GM21515 (cell line): ENCODE measurements around the gene ACTRT2.

ENCODE experiments used
- ATAC-seq: cut with Tn5 transposase; IDR thresholded peaks from one replicate; pipeline ENCODE4 v1.9.1; 2021; ENCODE audit not compliant: unreplicated experiment

The ACTRT2 gene

GRCh38 chr1:3002349-3003038, 18.8 kb upstream of the ACTRT2 start:
- ATAC-seq: no peak

DNA sequence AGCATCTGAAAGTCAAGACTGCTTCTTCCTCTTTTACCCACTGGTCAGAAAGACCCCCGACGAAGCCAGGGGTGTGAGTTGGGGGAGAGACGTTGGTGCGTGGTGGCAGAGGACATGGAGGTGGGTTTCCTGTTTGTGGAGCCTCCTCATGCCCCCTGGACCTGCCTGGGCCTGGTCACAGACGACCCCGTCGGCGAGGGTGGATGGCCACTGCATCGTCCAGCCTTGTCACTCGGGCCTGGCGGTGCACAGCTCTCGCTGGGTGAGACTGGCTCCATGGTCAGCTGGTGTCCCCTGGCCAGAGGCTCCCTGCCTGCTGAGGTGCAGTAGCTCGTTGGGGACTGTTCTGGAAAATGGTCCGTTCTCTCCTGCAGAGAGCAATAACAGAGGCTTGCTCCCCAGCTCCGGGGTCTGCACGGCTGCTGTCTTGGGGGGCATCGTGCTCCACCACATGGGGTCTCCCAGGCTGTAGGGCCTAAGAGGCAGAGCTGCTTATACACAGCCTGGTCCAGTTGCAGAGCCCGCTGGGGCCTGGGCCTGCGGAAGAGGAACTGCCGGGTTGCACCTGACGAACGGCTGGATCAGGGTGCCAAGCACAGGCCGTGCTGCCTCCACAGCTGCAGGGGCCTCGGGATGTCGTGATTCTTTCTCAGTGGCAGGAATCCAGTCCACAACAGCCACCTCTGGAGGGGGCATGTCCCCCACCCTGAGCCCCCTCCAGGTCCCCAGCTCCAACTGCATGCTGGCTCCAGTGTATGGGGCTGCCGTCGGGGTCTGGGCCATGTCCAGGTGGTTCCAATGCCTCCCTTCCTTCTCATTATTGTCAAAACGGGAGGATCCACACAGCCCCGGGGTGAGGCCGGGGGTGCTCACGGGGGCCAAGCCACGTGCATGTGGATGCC, 18.0 kb upstream of the ACTRT2 start:
- no peak for ATAC-seq

- ATAC-seq: no peak
Observed at GRCh38 chr1:3003941-3004270, 17.4 kb upstream of the ACTRT2 start.

DNA sequence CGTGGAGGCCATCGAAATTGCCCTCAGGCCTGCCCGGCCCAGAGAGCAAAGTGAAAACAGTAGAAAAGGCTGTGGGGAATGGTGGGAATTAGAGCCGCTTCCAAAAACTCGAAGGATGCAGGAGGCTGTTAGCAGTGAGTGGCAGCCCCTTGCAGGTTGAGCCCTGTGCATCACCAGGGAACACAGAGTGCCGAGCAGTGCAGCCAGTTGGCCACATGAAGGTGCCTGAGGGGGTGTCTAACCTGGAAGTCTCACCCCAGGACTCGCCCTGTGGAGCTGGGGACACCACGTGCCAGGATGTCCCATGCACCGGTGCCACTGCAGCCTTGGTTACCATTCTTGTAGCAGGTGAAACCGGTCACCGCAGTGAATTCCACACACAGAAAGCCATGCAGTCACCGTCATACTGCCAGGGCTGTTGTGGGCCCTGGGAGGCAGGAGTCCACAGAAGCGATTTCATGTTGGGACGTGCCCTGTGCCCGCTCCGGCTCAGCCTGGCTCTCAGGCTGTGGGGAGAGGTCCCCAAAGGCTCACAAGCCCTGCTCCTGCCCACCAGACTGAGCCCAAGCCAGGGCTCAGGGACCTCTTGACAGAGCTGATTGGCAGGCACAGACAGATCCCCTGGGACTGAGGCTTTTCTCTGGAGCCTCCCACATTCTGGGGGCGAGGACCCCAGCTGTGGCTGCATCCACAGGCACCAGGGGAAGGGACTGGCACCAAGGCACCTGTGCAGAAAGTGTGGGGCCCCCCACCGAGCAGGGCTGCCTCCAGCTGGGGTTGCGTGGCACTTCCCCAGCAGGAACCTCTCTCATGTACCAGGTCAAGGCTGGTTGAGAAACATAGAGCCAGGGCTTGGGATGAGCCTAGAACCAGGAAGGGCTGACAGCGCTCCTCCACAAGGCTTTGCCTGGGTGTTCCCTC, 16.7 kb upstream of the ACTRT2 start:
- no peak for ATAC-seq

DNA sequence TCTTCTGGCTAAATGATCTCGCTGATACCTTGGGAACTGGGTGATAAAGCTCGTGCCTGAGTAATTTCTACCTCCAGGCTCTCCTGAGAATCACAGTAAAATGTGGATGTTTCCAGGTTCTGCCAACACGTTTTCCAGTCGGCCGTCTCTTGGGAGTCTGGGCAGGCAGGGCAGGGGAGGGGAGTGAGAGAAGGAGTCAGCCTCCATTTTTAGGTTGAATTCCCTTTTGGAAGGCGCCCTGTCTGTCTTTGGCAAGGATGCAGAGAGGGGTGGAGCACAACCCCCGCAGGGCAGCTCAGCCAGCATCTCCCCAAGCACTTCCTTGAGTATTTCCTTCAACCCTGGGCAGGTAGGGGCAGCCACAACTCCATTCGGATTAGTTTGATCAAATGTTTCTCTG, 15.5 kb upstream of the ACTRT2 start:
- no peak for ATAC-seq

GRCh38 chr1:3007298-3008147, 13.7 kb upstream of the ACTRT2 start:
- ATAC-seq: no peak

GRCh38 chr1:3009021-3009420, 12.2 kb upstream of the ACTRT2 start:
- ATAC-seq: no peak

DNA sequence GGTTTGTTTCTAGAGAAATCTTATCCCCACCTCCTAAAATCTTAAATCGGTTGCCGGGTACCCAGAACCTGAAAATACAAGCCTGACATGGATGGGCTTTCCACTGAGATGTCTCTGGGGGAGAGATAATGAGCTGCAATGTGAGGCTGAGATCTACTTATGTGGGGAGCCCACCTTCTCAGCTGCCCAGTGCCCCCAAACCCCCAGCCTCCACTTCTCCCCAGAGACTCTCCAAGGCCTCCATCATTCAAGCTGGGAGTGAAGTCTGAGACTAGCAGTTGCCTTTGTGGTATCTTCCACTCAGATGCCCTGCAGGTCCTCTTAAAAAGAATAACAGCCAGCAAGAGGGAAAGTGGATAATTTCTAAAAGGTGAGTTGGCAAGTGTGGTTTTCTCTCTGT, 11.7 kb upstream of the ACTRT2 start:
- ATAC-seq: no peak

GRCh38 chr1:3011127-3011526, 10.1 kb upstream of the ACTRT2 start:
- ATAC-seq: no peak

- no peak for ATAC-seq
Observed at GRCh38 chr1:3011631-3012455, 9.4 kb upstream of the ACTRT2 start.

GRCh38 chr1:3012456-3013291, 8.6 kb upstream of the ACTRT2 start:
- ATAC-seq: no peak

- no peak for ATAC-seq
Observed at GRCh38 chr1:3013371-3014049, 7.8 kb upstream of the ACTRT2 start.

DNA sequence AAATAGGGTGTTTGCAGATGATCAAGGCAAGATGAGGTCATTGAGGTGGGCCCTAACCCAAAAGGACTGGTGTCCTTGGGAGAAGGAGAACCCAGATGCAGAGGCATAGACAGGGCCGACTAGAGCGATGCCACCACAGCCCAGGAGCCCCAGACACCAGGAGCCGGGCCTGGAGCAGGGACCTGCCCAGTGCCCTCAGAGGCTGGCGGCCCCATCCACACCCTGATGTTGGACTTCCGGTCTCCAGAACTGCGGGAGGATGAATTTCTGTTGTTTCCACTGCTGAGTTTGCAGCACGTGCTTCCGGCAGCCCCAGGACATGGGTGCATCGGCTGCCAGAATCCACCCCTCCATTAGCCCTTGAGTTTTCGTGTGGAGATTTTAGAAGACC, 7.2 kb upstream of the ACTRT2 start:
- ATAC-seq: no peak

DNA sequence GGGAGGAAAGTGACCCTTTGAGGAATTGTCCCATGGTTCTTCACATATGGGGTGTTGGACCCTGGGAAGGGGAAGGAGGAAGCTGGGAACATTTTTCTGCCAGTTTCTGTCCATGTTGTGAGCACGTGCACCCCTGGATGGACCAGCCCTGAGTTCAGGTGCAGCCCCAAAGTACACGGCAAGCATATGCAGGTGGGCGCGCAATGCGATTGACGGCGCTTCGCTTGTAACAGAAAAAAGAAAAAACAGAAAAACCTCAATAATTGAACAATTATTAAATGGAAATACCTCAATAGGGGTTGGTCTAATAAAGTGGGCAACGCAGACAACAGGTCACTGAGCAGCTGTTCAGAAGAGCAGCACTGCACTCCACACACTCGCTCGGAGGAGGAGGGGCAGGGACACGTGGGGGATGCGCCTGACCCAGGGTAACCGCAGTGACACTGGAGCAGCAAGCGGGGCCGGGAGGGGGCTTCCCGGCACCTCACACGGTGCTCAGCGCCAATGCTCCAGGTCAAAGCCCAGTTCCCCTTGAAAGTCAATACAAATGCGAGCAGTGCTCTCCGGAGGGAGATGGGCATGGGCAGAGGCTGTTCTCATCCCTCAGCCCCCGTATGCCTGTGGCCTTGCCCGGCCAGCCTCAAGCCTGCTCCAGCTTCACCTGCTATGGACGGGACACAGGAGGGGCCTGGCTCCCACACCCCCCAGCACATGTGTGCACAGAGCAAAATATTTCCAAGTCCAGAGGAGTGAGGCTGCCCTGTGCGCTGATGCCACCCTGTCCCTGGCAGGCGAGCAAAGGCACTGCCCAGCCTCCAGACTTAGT, 6.6 kb upstream of the ACTRT2 start:
- no peak for ATAC-seq

DNA sequence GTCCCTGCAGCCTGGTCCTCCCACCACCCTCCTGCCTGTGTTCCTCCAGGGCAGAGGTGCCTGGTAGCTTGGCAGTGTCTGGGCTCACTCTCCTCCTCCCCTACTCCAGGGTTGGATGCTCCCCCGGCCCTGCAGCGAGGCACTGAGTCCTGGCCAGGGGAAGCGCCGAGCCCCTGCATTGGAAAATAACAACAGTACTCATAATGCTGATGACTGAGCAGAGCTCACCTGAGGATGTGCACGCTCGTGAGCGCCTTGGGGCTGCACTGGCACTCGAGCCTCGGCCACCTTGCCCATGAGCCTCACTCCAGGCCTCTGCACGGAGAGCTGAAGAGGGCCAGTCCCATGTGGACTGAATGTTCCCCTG, 6.0 kb upstream of the ACTRT2 start:
- ATAC-seq: no peak

DNA sequence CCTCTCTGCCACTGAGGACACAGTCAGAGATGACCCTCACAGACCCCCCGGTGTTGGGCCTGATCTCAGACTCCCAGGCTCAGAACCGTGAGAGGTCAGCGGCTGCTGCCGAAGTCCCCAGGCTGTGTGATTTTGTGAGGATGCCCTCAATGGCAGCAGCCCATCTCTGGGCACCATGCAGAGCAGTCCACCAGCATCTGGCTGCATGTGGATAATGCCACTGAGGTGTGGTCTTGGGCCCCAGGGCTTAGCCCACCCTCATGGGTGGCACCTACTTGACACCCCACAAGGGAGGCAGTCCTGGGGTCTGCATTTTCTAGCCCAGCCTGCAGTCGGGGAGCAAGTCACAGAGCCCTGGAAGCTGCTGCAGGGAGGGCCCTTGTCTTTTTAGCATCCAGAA, 5.5 kb upstream of the ACTRT2 start:
- no peak for ATAC-seq

DNA sequence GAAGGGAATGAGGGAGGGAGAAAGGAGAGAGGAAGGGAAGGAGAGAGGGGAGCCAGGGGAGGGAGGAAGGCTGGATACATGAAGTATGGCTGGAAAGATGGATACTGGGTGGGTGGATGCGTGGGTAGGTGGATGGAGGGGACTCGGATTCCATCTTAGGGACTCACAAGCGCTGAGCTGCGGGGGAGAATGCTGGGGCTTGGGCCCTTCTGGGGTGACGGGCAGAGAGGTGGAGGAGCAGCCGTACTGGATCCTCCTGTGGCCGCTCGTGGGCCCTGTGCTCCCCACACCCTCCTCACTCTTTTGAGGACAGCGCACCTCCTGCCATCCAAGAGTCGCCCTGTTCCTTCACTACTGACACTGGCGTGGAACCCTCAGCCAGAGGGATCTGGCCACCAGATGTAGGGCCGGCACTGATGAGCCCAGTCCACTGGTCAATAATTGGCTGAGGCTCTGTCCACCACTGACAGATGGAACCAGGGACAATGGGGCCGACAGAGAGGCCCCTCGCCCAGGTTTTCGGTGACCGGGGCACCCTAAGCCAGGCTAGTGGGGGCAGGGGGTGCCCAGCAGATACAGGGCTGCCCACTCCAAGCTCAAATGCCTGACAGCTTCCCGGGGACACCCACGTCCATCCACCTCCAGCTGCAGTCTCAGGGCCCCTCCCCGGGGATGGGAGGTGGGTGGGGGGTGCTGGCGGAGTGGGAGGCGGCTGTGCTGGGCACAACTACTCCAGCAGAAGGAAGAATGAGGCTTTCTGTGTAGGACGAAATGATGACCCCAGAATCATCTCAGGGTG, 4.4 kb upstream of the ACTRT2 start:
- ATAC-seq: no peak
